Activated T-cell treated with anti-CD3 and anti-CD28 coated beads for 48 hours (primary cell): ENCODE measurements around the gene PGAM5.
A peak's percentile ranks its signal among the peaks of the same experiment; 100 is the strongest.
"Not testable (repeated sequence)": the region's sequence is repeated elsewhere in the genome, so short reads cannot be mapped to it uniquely, and the experiment has no call there.

Experiments used
- DNase-seq: peaks from one replicate; pipeline ENCODE4 v3.0.0-alpha.2; 2020; ENCODE audit warnings: low read depth

Gene PGAM5

DNA sequence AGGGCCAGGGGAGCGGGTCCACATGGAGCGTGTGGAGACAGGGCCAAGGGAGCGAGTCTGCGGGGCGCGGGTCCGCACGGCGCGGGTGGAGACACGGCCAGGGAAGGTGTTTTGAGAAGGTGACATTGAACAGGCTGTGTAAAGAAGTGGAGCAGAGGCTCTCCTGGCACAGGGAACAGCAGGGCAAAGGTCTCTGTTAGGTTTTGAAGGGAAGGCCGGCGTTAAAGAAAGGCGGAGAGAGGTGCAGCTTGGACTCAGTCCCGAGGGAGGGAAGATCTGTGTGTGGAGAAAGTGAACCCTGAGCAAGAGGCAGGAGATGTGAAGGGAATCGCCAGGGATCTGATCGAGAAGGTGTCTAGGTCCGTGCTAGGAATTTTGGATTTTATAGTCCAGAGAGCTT lies 21.4 kb upstream of the PGAM5 start:
- no peak for DNase-seq

DNA sequence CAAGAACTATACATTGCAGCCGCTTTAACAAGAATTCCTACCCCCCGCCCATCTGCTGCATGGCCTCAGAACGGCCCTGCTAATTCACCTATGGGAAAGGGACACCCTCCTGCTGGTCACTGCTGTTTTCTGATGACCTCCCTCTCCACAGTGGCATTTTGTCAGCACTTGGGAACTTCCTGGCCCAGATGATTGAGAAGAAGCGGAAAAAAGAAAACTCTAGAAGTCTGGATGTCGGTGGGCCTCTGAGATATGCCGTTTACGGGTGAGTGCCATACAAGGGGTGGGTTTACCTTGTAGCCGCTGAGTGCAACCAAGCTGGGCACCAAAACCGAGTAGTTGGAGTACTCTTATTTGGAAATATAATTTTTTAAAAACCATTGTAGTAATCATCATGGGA lies 20.5 kb upstream of the PGAM5 start:
- no peak for DNase-seq

DNA sequence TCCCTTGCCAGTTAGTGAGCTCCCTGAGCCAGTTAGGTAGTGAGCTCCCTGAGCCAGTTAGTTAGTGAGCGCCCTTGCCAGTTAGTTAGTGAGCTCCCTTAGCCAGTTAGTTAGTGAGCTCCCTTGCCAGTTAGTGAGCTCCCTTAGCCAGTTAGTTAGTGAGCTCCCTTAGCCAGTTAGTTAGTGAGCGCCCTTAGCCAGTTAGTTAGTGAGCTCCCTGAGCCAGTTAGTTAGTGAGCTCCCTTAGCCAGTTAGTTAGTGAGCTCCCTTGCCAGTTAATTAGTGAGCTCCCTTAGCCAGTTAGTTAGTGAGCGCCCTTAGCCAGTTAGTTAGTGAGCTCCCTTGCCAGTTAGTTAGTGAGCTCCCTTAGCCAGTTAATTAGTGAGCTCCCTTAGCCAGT lies 18.6 kb upstream of the PGAM5 start:
- not testable (repeated sequence) for DNase-seq

DNA sequence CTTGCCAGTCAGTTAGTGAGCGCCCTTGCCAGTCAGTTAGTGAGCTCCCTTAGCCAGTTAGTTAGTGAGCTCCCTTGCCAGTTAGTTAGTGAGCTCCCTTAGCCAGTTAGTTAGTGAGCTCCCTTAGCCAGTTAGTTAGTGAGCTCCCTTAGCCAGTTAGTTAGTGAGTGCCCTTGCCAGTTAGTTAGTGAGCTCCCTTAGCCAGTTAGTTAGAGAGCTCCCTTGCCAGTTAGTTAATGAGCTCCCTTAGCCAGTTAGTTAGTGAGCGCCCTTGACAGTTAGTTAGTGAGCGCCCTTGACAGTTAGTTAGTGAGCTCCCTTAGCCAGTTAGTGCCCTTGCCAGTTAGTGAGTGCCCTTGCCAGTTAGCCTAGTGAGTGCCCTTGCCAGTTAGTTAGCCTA lies 15.8 kb upstream of the PGAM5 start:
- not testable (repeated sequence) for DNase-seq

DNA sequence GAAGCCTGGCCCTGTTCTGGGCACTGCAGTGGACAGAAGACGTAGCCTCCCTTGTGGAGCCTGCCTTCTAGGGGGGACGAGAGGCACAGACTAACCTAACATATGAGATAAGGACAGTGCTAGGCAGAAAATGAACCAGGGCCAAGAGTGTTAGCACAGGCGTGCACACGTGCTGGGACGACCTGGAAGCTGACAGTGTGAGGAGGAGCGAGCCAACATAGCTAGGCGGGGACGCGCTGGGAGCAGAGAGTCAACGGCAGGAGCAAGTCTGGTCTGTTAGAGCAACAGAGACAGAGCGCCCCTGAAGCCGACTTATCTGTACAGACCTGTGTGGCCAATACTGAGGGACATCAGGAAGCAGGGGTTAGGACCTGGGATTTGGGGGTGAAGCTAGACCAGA lies 15.2 kb upstream of the PGAM5 start:
- no peak for DNase-seq

DNA sequence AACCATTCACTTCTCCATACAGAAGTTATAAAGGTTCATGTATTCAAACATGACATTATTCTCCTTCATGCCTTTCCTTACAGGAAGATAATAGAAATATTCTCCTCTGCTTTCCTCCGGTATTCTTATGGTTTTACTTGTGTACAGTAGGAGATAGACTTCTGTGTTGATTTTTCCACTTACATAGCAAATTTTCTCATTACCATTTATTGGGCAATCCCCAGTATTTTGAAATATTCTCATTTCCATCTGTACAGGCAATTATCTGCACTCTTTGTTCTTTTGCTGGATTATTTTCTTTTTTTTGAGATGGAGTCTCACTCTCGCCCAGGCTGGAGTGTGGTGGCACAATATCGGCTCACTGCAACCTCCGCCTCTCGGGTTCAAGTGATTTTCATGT lies 12.3 kb upstream of the PGAM5 start:
- no peak for DNase-seq

DNA sequence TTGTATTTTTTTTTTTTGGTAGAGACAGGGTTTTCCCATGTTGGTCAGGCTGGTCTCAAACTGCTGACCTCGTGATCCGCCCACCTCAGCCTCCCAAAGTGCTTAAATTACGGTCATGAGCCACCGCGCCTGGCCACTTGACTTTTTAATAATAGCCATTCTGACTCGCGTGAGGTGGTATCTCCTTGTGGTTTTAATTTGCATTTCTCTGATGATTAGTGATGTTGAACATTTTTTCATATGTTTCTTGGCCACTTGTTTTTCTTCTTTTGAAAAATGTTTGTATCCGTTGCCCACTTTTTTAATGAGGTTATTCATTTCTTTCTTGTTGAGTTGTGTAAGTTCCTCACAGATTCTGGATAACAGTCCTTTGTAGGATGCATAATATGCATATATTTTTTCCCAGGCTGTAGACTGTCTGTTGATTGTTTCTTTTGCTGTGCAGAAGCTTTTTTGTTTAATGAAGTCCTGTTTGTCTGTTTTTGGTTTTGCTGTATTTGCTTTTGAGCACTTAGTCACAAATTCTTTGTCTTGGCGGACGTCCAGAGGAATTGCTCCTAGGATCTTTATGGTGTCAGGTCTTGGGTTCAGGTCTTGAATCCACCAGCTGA lies 10.3 kb upstream of the PGAM5 start:
- no peak for DNase-seq

DNA sequence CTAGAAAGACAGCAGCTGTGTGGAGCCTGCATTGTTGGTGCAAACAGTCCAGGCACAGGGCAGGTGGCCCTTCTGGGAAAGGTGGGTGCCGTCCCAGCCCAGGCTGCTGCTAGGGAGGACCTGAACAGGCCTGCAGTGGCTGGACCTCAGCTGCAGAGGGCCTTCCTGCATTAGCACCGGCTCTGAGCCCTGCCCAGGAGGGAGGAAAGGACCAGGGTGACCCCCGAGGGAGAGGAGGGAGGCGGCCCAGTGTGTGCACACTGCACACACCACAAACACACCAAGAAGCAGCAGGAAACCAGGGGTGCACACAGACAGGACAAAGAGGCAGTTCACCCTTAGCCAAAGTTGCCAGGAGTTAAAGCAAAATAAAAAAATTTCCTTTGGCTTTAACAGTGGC lies 8.0 kb upstream of the PGAM5 start:
- DNase-seq: no peak

DNA sequence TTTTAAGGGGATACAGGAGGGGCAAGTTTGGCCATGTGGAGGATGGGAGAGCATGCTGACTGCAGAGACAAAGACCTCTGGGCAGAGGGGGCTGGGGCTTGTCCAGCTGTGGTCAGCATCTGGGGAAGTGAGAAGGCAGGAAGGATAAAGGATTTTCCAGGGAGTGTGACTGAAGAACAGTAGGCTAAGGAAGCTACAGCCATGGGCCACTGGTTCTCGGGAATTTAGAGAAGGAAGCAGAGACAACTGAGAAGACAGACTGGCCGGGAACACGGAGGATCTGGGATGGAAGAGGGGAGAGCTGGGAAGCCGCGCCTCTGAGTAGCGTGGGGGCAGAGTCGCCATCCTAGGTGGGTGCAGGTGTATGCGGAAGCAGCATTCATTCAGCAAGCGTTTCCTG lies 7.0 kb upstream of the PGAM5 start:
- DNase-seq: no peak

DNA sequence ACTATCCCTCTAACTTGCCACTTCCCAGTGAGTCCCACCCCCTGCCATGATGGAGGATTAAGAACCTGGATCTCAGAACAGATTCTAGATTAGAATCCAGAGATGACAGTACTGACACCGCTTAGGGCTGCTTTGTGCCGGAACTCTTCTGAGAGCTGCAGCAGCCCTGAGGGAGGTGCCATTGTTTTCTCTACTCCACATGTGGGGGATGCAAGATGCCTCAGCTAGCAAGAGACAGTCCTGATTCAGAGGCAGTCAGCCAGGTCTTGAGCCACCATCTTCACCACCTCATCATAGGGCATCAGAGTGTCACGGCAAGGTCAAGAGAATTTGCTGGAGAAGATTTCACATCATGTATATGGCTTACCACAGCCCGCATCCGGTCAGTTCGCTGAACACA lies 3.4 kb upstream of the PGAM5 start:
- no peak for DNase-seq

DNA sequence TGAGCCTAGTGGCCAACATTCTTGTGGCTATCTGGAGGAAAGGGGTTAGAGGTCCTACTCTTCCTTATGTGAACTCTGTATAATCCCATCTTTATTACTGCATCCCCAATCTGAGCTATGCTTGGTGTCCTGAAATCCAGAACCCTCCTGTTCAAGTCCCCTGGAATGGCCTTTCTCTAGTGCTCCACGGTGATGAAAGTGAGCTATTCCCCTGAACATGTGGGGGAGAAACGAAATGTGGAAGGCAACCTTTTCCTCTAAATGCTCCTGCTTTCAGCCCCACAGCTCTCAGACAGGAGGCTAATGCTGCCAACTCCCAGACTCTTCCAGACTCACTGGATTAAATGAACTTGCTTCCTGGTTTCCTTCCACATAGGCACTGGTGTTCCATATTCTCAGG lies 2.5 kb upstream of the PGAM5 start:
- DNase-seq: no peak

DNA sequence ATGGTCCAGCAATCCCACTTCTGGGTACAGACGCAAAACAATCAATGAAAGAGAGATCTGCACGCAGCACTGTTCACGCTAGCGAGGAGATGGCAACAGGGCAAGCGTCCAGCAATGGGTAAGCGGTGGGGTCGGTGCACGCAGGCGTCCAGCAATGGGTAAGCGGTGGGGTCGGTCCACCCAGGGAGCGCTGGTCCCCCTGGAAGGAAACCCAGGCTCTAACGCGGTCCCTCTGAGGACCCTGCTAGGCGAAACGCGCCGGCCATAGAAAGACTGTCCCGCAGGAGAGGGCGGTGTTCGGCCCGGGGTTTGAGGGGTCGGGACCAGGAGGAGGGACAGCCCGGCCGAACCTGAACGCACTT lies 618 bp upstream of the PGAM5 start:
- DNase-seq: no peak

DNA sequence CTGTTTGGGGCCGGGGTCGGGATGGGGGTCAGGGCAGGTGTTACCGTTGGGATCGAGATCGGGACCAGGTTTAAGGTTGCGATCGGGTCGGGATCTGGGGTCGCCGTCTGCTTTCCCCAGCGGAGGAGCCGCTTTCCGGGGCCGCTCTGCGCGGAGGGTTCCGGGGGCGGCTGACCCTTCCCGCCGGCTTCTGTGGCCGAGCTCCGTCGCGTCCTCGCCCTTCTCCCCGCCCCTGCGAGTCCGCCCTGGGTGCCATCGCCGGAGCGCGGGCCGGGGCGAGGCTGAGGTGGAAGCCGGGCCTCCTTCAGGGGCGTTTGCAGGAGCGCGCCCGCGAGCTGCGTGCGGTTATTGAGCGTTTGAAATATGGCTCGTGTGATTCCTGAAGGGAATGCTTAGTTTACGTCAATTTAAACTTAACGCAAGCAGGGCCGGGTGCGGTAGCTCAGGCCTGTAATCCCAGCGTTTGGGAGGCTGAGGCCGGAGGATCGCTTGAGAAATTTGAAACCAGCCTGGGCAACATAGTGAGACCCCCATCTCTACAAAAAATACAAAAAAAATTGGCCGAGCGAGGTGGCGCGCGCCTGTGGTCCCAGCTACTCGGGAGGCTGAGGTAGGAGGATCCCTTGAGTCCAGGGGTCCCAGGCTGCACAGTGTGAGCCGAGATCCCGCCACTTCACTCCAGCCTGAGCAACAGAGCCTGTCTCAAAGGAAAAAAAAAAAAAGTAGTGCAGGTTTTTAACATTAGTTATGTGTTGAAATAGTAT lies 620 bp downstream of the PGAM5 start:
- DNase-seq: peak; percentile 23

DNA sequence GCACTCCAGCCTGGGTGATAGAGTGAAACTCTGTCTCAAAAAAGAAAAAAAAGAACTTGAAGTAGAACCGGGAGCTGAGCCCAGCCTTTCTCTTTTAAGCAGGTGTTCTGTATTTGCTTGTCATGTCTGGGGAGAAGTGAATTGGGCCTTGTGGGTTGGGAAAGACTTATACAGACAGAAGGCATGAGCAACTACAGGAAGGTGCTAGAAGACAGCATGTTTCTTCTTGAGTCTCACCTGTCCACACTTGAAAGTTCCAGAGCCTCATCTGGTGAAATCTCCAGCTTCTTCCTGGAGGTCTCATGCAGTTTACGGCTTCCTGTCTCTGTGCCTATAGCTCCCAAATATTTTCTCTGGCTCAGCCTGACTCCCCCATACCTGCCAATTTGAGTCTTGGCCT lies 2.5 kb downstream of the PGAM5 start:
- no peak for DNase-seq

DNA sequence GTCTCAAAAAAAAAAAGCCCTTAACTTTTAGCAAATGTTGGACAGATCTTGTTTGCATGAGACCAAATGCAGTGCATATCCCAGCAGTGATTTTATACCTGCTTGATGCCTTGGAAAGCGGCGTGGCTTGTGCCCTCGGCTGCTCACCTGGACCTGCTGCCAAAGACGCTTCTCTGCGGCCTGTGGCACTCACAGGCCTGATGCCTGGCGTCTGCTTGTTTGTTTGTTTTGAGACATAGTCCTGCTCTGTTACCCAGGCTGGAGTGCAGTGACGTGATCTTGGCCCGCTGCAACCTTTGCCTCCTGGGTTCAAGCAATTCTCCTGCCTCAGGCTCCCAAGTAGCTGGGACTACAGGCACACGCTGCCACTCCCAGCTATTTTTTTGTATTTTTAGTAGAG lies 5.2 kb downstream of the PGAM5 start:
- DNase-seq: no peak

DNA sequence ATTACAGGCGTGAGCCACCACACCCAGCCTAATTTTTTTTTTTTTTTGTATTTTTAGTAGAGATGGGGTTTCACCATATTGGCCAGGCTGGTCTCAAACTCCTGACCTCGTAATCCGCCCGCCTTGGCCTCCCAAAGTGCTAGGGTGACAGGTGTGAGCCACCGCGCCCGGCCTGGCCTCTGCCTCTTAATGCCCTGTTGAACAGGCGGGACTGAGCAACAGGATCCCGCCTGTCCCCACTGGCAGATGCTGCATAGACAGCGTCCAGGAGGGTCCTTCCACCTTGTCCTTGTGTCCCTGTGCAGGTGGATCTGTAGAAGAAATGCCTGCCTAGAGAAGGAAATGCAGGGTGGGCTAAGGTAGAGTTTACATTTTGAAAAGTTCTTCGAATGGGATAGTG lies 5.7 kb downstream of the PGAM5 start:
- DNase-seq: no peak

DNA sequence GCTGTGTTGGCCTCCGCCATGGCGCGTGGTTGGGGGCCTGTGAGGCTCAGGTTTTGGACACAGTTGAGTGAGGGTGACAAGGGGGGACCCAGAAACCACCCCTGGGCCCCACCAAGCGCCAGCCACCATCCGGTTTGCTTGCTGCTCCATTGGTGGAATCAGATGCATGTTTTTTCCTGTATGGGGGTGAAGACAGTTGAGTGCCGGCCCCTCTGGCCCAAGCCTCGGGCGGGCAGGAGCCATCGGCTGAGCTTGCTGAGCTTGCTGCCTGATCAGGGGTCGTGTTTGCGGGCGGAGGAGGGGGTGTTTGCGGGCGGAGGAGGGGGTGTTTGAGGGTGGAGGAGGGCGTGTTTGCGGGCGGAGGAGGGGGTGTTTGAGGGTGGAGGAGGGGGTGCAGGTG lies 6.4 kb downstream of the PGAM5 start:
- no peak for DNase-seq

DNA sequence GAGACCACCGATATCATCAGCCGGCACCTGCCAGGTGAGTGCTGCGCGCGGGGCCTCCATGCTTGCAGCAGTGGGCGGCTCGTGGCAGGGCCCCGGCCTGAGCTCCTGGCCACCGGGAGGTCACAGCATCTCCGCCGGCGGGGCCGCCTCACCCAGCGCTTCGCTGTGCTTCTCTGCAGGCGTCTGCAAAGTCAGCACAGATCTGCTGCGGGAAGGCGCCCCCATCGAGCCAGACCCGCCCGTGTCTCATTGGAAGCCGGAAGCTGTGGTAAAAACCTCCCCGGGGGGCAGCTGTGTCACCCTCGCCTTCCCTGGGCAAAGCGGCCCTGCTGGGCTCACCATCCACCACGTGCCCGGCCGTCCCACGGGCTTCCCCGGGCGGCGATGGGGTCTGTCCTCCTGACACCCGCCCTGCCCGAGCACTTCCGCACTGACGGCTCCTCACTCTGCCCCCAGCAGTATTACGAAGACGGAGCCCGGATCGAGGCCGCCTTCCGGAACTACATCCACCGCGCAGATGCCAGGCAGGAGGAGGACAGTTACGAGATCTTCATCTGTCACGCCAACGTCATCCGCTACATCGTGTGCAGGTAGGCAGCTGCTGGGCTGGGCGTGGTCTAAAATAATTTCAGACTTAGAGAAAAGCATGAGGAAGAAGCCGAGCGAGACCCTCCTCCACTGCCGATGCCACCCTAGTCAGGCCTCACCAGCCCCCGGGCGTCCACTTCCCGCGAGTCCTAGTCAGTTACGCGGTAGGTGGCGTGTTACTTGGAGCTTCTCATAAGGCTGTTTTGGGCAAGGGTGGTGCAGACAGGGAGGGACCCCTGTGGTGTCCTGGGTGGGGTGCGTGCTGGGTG lies 7.1 kb downstream of the PGAM5 start:
- no peak for DNase-seq

DNA sequence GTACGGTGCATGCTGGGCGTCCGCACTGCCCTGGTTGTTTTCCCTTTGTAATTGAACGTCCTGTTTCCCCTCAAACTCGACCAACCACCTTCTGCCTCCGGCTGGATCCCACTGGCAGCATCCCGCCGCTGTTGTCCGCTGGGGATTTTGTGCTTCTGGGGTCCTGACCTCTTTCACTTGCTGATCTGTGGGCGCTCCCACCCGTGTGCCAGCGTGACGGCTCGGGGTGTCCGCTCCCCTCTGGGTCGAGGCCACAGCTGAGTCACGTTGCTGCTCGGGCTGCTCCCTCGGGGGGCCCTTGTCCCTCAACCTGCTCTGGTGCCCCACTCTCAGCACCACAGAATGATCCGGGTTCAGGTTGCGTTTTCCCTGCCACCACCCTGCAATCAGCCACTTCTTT lies 8.0 kb downstream of the PGAM5 start:
- no peak for DNase-seq

DNA sequence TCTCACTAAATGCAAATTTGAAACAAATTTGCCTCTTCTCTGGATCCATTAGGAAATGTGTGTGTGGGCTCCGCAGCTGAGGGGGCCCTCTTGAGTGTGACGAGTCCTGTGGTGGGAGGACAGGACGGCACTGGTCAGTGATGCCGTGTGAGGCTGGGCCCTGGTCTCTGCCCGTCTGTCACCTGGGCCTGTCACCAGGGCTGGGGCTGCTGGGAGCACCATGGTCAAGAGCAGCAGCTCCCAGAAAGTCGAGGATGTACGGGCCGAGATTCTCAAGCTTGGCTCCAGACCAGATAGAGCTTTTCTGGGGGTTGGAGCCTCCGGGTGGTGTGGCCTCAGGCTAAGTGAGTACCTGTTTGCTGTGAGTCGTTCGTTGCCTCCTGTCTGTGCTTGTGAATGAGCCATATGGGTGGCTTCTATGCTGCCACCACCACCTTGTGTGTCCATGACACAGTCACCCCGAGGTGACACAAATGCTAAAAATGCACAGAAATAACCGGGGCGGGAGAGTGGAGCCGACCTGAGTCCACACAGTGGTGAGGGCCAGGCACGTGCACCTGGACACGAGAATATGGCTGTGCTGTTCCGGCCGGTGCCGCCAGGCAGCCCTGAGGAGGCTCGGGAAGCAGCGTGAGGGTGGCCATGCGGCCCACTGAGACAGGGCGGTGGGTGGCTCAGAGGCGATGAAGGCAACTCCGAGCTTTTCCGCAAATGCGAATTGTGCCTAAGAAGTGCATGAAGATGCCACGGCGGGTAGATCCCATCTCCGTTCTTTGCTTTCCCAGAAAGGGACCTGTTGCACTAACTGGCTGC lies 8.7 kb downstream of the PGAM5 start:
- DNase-seq: no peak

DNA sequence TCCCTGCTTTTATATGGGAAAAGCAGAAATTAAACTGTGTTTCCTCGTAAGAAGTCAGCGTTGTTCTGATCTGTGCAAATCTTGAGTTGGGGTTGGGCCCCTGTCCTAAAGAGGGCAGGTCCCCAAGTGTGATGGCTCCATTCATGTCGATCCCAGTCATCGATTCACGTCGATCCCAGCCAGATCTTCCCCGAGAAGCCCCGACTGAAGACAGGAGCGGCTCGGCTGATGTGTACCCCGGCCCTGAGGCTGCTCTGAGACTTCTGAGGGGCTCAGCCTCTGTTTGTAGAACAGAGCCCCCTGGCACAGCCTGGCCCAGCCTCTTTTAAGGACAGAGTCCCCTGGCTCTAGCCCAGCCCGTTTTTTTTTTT lies 9.3 kb downstream of the PGAM5 start:
- DNase-seq: no peak

DNA sequence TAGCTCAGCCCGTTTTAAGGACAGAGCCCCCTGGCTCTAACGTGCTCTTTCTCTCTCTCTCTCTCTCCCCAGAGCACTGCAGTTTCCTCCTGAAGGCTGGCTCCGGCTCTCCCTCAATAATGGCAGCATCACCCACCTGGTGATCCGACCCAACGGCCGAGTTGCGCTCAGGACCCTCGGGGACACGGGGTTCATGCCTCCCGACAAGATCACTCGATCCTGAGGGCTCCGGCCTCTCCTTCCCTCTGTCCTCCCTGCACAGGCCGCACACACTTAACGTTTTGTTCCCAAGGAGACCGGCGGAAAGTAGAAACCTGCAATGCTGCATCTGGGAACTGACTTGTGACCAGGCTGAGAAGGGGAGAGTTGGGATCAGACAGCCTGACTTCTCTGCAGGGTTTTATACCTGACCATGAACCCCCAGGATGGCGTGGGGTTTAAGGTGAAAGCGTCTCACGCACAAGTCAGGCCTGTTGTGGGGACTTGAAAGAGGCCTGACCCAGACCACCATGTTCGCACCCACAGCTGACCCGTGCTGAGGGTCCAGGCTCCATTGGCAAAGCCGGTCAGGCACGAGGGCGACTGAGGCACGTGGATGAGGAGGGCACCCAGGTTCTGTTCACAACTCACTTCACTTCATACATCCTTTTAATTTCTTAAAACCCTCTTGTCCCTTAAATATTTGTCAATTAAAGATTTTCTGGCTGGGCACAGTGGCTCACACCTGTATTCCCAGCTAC lies 10.1 kb downstream of the PGAM5 start:
- DNase-seq: no peak
